Measurements from ENCODE around the gene CD8A.
"Not testable (repeated sequence)": the region's sequence is repeated elsewhere in the genome, so short reads cannot be mapped to it uniquely, and the experiment has no call there.

CD8A gene

DNA sequence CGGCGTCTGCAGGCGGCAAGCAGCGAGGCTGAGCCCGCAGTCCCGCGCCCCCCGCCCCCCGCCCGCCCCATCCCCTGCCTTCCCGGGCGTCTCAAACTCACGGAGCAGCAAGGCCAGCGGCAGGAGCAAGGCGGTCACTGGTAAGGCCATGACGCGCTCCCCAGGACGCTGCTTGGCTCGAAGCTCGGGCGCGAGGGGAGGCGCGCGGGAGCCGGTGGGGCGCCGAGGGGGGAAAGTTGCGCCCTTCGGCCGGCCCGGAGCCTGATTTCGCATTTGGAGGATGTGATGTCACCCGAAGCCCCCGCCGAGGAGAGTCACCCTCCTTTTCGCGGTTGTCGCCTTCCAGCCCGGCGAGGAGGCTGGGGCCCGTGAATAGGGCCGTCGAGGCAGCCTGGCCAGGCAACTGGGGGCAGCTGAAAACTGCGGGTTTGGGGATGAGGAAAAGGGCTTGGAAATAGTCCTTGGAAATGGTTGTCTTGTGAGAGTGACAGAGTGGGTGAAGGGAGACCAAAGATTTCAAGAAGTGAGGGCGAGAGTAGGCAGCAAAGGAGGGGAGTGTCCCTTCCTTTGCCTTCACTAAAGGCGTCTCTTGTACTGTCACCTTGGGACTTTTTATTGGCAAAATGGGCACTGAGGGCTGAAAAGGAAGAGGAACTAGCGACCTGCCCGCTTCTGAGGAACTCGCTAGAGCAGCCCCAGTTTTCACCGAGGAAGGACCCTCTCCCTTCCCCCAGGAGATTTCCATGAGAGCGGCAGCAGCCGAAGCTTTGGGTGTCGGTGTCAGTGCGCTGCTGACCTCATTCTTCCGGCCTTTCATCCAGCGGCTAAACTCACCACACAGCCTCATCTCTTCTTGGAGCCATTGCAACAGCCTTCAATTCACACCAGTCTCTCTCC lies at the start of gene CD8A:
TSS of gene CD8A (minus strand) at position 238 of the 897 bp plus-strand sequence. CDS start at position 150, 88 bp downstream.
- peak; percentile 23 for DNase-seq

DNA sequence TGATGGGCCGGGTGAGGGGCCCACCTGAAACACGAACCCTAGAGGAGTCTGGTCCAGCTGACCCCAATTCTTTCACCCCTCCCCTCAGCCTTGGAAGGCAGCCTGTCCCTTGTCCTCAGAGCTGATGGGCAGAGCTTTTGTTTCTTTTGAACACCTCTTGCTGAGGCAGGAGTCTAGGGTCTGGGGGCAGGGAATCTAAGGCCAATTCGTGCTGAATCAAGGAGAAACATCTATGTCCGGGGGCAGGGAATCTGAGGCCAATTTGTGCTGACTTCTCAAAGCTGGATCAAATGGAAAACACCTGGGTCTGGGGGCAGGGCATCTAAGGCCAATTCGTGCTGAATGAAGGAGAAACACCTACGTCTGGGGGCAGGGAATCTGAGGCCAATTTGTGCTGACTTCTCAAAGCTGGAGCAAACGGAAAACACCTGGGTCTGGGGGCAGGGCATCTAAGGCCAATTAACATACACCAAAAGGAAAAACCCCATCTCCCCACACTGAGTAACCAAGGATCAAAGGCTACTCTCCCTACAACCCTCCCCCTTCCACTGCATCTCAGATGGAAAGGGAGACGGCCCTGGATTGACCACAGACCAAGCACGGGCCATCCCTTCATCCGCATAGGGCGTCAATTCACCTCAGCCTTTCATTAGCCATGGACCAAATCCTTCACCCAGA lies 49.3 kb upstream of the CD8A start:
- not testable (repeated sequence) for DNase-seq

- not testable (repeated sequence) for DNase-seq
These were observed 48.7 kb upstream of the CD8A start for GRCh38 chr2:86839455-86839854.

DNA sequence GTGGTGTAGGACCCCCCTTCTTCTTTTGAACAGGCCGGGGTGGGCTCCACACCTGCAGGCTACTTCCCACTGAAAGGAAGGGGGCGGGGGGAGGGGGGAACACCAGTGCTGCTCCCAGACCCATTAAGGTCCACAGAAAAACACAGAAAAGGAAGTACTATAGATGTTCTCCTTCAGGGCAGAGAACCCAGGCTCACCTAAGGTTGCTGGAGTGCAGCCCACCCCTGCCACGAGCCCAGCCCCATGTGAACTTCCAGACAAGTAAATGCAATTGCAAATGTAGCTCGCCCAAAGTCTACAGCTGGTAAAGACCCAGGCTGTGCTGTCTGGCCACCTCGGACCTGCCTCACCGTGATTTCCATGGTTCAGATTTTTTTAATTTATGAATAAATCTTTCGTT lies 47.0 kb upstream of the CD8A start:
- DNase-seq: not testable (repeated sequence)

GRCh38 chr2:86836915-86837695 lies 46.4 kb upstream of the CD8A start:
- DNase-seq: peak; percentile 49

DNA sequence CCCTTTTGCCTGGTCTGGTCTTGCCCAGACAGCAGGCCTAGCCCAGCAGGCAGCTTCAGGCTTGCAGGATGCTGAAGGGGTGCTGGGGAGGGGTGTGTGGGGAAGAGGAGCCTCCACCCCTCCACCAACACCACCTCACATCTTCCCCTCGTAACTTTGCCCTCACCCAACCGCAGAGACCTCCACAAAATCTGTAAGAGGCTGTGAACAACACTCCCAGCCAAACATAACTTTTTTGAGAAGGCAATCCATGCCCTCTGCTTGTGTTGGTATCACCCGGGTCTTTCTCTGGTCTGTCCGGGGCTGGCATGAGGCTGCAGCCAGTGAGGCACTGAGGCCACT lies 44.8 kb upstream of the CD8A start:
- DNase-seq: not testable (repeated sequence)

DNA sequence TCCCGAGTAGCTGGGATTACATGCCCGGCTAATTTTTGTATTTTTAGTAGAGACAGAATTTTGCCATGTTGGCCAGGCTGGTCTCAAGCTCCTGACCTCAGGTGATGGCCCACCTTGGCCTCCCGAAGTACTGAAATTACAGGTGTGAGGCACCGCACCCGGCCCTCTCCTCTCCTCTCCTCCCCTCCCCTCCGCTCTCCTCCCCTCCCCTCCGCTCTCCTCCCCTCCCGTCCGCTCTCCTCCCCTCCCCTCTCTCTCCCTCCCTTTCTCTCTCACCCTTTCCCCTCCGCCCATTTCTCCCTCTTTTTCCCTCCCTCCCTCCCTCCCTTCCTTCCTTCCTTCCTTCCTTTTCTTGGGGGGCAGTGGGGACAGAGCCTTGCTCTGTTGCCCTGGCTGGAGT lies 42.6 kb upstream of the CD8A start:
- no peak for DNase-seq

GRCh38 chr2:86832334-86833096 lies 41.8 kb upstream of the CD8A start:
- DNase-seq: no peak

DNA sequence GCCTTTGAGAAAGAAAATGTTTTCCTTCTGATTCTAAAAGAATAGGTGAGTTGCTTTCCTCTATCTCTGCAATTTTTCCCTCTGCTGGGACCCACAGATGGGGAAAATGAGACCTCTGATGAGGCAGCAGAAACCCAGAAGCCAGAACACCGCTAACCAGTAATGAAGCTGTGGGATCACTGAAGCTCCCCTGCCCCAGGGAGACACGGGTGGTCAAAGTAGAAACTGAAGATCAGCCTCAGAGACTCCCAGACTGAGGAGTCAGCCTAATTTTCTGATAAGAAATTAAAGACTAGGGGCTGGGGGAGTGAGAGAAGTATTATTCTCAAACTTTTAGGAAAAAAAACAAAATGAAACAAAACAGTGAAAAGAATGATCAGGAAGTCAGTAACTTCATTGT lies 40.8 kb upstream of the CD8A start:
- no peak for DNase-seq

DNA sequence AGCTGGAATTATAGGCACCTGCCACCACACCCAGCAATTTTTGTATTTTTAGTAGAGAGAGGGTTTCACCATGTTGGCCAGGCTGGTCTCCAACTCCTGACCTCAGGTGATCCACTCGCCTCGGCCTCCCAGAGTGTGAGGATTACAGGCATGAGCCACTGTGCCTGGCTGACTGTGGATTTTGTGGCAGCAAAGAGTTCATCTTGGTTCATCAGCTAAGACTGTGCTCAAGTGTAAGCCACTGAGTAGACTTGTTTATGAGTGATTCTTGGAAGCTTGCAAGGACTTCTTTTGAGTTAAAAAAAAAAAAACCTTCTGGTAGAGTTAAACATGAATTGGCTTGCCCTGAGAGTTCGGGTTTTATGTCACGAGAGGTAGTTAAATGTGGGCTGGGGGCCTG lies 36.2 kb upstream of the CD8A start:
- no peak for DNase-seq

DNA sequence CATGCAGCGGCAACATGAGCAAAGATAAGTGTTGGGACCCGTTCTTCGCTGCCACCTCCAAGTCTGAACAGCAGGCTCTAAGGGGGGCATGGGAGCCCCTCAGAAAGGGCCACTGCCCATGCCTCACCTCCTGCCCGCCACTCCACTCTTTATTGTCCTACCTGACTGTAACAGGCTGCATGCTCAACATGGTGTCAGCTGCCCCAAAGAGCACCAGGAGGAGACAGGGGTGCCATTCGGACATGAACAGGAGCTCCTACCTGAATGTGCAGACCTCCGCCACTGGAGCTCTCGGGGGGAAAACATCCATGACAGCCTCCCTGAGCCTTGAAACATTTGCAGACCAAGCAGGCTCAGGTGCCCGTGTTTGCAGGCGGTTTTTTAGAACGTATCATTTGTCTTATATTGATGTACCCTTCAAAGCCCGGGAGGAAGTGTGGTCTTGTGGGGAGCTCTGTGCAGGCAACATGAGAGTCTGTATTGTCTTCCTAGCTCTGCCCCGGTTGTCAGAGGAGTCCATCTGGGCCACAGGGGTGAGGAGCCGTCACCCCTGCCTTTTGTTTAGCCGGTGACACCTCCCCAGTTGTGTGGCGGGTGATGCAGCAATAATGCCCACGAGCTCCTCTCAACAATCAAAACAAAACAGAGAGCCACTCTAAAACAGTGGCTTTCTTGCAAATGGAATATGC lies 35.1 kb upstream of the CD8A start:
- peak; percentile 29 for DNase-seq

GRCh38 chr2:86825036-86825692 lies 34.5 kb upstream of the CD8A start:
- DNase-seq: no peak

DNA sequence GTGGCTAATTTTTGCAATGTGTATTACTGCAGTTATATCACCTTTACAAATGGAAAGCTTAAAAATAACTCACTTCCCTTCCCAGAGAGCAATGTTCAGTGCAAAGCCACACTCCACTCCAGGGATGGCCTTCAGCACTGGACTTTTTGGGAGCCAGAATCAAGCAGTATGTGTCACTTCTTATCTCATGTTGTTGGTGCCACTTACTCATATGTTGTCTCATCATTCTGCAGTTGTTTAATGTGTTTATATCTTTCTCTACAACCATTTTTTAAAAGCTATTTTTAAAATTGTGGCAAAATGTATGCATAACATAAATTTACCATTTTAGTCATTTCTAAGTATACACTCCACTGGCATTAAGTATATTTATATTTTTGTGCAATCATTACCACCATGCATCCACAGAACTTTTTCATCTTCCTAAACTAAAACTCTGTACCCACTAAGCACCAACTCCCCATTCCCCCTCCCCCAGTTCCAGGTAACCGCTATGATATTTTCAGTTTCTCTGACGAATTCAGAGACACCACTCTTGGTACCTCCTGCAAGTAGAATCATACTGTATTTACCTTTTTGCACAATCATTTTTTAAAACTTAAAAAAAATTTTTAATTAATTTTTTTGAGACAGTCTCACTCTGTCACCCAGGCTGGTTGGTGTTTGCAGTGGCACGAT lies 32.1 kb upstream of the CD8A start:
- no peak for DNase-seq

GRCh38 chr2:86821842-86822241 lies 31.1 kb upstream of the CD8A start:
- DNase-seq: no peak

DNA sequence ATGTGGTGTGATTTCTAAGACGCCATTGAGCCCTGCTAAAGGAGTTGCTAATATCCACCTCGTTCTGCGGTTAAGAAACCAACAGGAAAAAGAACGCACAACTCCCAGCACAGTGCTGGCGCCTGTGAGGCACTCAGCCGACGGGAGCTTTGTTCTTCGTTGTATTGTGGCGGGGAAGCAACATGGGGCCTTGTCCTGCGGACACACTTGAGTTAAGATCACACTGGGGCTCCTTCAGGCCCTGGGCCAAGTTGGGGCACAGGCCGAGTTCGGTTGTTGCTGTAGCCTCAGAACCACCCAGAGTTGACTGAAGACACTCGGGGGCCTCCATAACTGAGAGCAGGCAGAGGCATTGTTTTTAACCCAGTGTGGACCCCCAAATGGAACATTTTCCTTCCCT lies 30.6 kb upstream of the CD8A start:
- no peak for DNase-seq

DNA sequence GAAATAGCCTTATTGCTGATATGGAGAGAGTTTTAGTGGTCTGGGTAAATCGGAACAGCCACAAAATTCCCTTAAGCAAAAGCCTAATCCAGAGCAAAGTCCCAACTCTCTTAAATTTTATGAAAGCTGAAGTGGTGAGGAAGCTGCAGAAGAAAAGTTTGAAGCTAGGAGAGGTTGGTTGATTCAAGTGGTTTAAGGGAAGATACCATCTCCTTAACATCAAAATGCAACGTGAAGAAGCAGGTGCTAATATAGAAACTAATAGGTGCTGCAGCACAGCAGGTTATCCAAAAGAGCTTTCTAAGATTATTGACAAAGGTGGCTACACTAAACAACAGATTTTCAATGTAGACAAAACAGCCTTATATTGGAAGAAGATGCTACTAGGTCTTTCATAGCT lies 28.2 kb upstream of the CD8A start:
- DNase-seq: no peak

GRCh38 chr2:86818114-86818801 lies 27.5 kb upstream of the CD8A start:
- DNase-seq: no peak

- DNase-seq: peak; percentile 16
These were observed 24.9 kb upstream of the CD8A start for GRCh38 chr2:86815611-86816010.

- DNase-seq: no peak
These were observed 18.9 kb upstream of the CD8A start for GRCh38 chr2:86809481-86810121.

Data from activated CD4-positive, alpha-beta T cell treated with anti-CD3 and anti-CD28 coated beads, Interleukin-2, amount 50 U/mL, for 16 hours (primary cell).